ENCODE results near the gene CXCL1.

CXCL1 gene

DNA sequence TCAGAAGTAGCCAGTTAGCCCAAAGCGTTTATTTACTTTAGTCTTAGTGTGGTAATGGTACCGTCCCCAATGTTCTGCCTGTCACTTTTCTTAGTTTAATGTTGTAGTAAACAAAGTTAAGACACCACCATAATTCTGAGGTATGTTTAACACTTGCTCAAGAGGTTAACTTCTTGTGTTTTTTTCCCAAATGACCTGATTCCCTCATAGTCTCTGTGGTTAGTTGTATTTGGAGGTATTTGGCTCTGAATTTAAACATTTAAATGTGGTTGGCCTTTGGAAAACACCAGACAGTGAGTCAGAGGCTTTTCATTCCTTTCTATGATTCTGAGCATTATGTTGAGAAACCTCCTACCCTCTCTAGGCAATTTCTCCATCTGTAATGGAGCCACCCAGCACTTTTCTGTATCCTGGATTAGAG, 47.9 kb downstream of the CXCL1 start:
- no peak for DNase-seq (ENCODE audit: low spot score)

DNA sequence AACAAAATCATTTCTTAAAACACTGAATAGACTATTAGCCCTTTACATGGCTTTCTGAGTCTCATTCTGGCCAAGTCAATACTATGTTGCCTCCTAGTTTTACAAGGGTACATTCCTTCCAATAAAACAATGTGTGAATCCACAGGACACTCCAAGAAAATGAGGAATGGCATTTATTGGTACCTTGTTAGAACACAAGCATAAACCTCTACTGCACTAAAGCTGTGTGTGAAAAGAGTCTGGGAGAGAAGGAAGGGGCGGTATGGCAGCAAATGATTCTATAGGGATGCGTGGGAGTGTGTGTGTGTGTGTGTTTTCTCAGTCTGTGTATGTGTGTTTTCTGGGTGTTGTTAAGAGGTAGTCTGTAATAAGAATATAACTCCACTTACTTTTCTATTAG, 48.9 kb downstream of the CXCL1 start:
- no peak for DNase-seq (ENCODE audit: low spot score)

DNA sequence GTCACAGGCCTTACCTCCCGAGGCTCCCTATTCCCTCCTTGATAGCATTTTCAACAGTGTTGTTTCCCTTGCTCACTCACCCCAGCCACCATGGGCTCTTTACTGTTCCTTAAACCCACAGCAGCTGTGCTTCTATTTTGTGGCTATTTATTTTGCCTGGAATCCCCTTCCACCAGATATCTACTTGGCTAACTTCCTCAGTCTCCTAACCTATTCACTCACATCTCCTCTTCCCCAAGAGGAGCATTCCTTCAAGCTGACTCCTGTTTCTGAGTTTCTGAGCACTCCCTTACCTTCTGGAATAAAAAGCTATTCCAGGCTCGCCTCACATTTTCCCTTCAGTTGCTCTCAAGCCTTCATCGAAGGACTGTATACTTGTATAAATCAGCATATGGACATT, 50.5 kb downstream of the CXCL1 start:
- DNase-seq (ENCODE audit: low spot score): no peak
